H9 (cell line): ENCODE measurements around the gene PFKP. TPM values are rescaled to one million over a fixed set of nuclear protein-coding genes. Genes with fewer than 3 reads are reported as not detected.

Experiments used
- DNase-seq: peaks from one replicate; pipeline ENCODE4 v3.0.0-alpha.2; 2017
- H2AFZ ChIP-seq: one replicate; pipeline ENCODE4 v1.6.1; 2013; ENCODE audit warnings: mild to moderate bottlenecking, low read length, control low read depth, moderate library complexity
- H2AK5ac ChIP-seq: 2 replicates; pipeline ENCODE4 v1.6.1; 2013; ENCODE audit warnings: low read length, control low read depth, mixed read lengths; ENCODE audit not compliant: insufficient read length
- H2BK120ac ChIP-seq: one replicate; pipeline ENCODE4 v1.6.1; 2013; ENCODE audit warnings: low read depth, mild to moderate bottlenecking, low read length, control low read depth, inconsistent platforms; ENCODE audit not compliant: poor library complexity, severe bottlenecking
- H2BK12ac ChIP-seq: 2 replicates; pipeline ENCODE4 v1.6.1; 2013; ENCODE audit warnings: low read length, control low read depth, mixed read lengths, low read depth; ENCODE audit not compliant: insufficient read length
- H2BK15ac ChIP-seq: 2 replicates; pipeline ENCODE4 v1.6.1; 2013; ENCODE audit warnings: low read depth, low read length, control low read depth
- H2BK20ac ChIP-seq: one replicate; pipeline ENCODE4 v1.6.1; 2013; ENCODE audit warnings: low read depth, mild to moderate bottlenecking, low read length, control low read depth, inconsistent platforms; ENCODE audit not compliant: poor library complexity, severe bottlenecking
- H2BK5ac ChIP-seq: 2 replicates; pipeline ENCODE4 v1.6.1; 2013; ENCODE audit warnings: low read length, control low read depth, mixed read lengths; ENCODE audit not compliant: insufficient read length
- H3K14ac ChIP-seq: 2 replicates; pipeline ENCODE4 v1.6.1; 2013; ENCODE audit warnings: low read length, control low read depth; ENCODE audit not compliant: insufficient read depth
- H3K18ac ChIP-seq: 2 replicates; pipeline ENCODE4 v1.6.1; 2013; ENCODE audit warnings: low read depth, mild to moderate bottlenecking, mixed read lengths, low read length, control low read depth; ENCODE audit not compliant: insufficient read length
- H3K23ac ChIP-seq: 2 replicates; pipeline ENCODE4 v1.6.1; 2013; ENCODE audit warnings: low read length, control low read depth, mixed read lengths, low read depth; ENCODE audit not compliant: insufficient read length
- H3K23me2 ChIP-seq: 2 replicates; pipeline ENCODE4 v1.6.1; 2013; ENCODE audit warnings: low read depth, mild to moderate bottlenecking, mixed read lengths, low read length, control low read depth; ENCODE audit not compliant: insufficient read length, poor library complexity, severe bottlenecking
- H3K27ac ChIP-seq: 2 replicates; pipeline ENCODE4 v1.5.1; 2013; ENCODE audit warnings: low read length, control low read depth, mixed read lengths, low read depth; ENCODE audit not compliant: insufficient read length
- H3K27me3 ChIP-seq: 2 replicates; pipeline ENCODE4 v1.6.1; 2013; ENCODE audit warnings: low read length, control low read depth, inconsistent platforms; ENCODE audit not compliant: insufficient read depth
- H3K4ac ChIP-seq: 2 replicates; pipeline ENCODE4 v1.6.1; 2013; ENCODE audit warnings: low read depth, mild to moderate bottlenecking, control low read depth, inconsistent platforms, low read length, moderate library complexity
- H3K4me1 ChIP-seq: 2 replicates; pipeline ENCODE4 v1.6.1; 2013; ENCODE audit warnings: low read length, control low read depth, inconsistent platforms; ENCODE audit not compliant: insufficient read depth
- H3K4me2 ChIP-seq: 2 replicates; pipeline ENCODE4 v1.6.1; 2013; ENCODE audit warnings: low read length, control low read depth, mixed read lengths; ENCODE audit not compliant: insufficient read length, insufficient read depth
- H3K56ac ChIP-seq: 2 replicates; pipeline ENCODE4 v1.6.1; 2013; ENCODE audit warnings: low read depth, mild to moderate bottlenecking, mixed read lengths, low read length, control low read depth; ENCODE audit not compliant: insufficient read length
- H3K79me1 ChIP-seq: 2 replicates; pipeline ENCODE4 v1.6.1; 2013; ENCODE audit warnings: low read depth, mild to moderate bottlenecking, moderate library complexity, low read length, control low read depth, inconsistent platforms; ENCODE audit not compliant: insufficient read depth, poor library complexity, severe bottlenecking
- H3K79me2 ChIP-seq: 2 replicates; pipeline ENCODE4 v1.6.1; 2013; ENCODE audit warnings: low read length, control low read depth, inconsistent platforms; ENCODE audit not compliant: insufficient read depth
- H3K9ac ChIP-seq: 2 replicates; pipeline ENCODE4 v1.6.1; 2013; ENCODE audit warnings: low read length, control low read depth, mixed read lengths; ENCODE audit not compliant: insufficient read length; ENCODE audit errors: extremely low read depth
- H3K9me3 ChIP-seq: one replicate; pipeline ENCODE4 v1.6.1; 2013; ENCODE audit warnings: low read depth, low read length, inconsistent platforms; ENCODE audit not compliant: control insufficient read depth
- H3T11ph ChIP-seq: one replicate; pipeline ENCODE4 v1.6.1; 2013; ENCODE audit warnings: mild to moderate bottlenecking, low read length, control low read depth, inconsistent platforms
- H4K20me1 ChIP-seq: one replicate; pipeline ENCODE4 v1.6.1; 2013; ENCODE audit not compliant: control insufficient read depth, insufficient read length, insufficient read depth
- H4K5ac ChIP-seq: 2 replicates; pipeline ENCODE4 v1.6.1; 2013; ENCODE audit warnings: low read depth, mild to moderate bottlenecking, mixed read lengths, low read length, control low read depth; ENCODE audit not compliant: insufficient read length
- H4K8ac ChIP-seq: replicated peaks from 2 replicates; pipeline ENCODE4 v1.6.1; 2013; ENCODE audit warnings: low read length, control low read depth, mixed read lengths, low read depth; ENCODE audit not compliant: insufficient read length
- H4K91ac ChIP-seq: 2 replicates; pipeline ENCODE4 v1.6.1; 2013; ENCODE audit warnings: low read depth, mild to moderate bottlenecking, moderate library complexity, mixed read lengths, low read length, control low read depth; ENCODE audit not compliant: insufficient read length
- H3K27ac Mint-ChIP-seq, 3 experiments: 2 replicates in 2 of 3; 3 replicates in 1 of 3; pipeline ENCODE4 v1.8.0; 2020 to 2021; ENCODE audit warnings: mixed read lengths in 3 of 3, mild to moderate bottlenecking in 1 of 3, moderate library complexity in 1 of 3
- H3K27me3 Mint-ChIP-seq: 2 replicates; pipeline ENCODE4 v1.8.0; 2021; ENCODE audit warnings: low read depth, mild to moderate bottlenecking, moderate library complexity, mixed read lengths
- H3K36me3 Mint-ChIP-seq, 3 experiments: 2 replicates in 2 of 3; 3 replicates in 1 of 3; pipeline ENCODE4 v1.8.0; 2020 to 2021; ENCODE audit warnings: low read depth in 3 of 3, mixed read lengths in 3 of 3; ENCODE audit not compliant: insufficient read depth in 1 of 3
- H3K4me1 Mint-ChIP-seq, 2 experiments: 2 replicates each; pipeline ENCODE4 v1.8.0; 2020; ENCODE audit warnings: mixed read lengths in 2 of 2
- H3K4me3 Mint-ChIP-seq, 2 experiments: 2 replicates in 1 of 2; 3 replicates in 1 of 2; pipeline ENCODE4 v1.8.0; 2020 to 2021; ENCODE audit warnings: mild to moderate bottlenecking in 2 of 2, mixed read lengths in 2 of 2, moderate library complexity in 1 of 2
- H3K9me3 Mint-ChIP-seq, 2 experiments: 2 replicates in 1 of 2; 3 replicates in 1 of 2; pipeline ENCODE4 v1.8.0; 2020; ENCODE audit warnings: mild to moderate bottlenecking in 2 of 2, mixed read lengths in 2 of 2, moderate library complexity in 1 of 2
- CTCF ChIP-seq: fragments of 200-600 bp; sonication (generic); conservative IDR thresholded peaks from 3 replicates; pipeline ENCODE4 v1.8.0; 2021; ENCODE audit warnings: antibody characterized with exemption, mild to moderate bottlenecking
- WGBS: extraction: QIAGEN DNeasy Blood & Tissue Kit; methylation state at CpG from one replicate; pipeline ENCODE4 v1.1.7; 2013; ENCODE audit warnings: missing lambda C conversion rate, low lambda C conversion rate, mixed read lengths; ENCODE audit not compliant: insufficient read length; ENCODE audit errors: extremely low coverage; 5-methylcytosine and 5-hydroxymethylcytosine counted together
- total RNA-seq: library from RNA; stranded (reverse); gene quantifications from 2 replicates; pipeline ENCODE4 v1.2.1, GENCODE V29; 2021

The PFKP gene
- total RNA-seq, 1 experiment from 2014 or later = 145 TPM

DNA sequence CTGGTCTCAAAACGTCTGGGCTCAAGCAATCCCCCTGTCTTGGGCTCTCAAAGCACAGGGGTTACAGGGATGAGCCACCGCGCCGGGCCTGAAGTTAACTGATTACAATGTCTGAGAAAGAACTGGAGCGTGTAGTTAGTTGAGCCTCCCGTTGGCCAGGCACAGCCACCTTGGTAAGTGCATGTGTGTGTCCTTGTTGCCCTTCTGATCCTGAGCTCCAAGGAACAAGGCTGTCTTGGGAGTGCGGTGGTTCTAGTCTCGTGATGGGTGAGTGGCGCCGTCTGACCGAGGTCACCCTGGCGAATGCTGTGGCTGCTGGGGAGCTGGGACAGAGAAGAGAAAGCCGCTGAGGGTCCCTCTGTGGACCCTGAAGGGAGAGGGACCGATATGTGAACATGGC lies 54.7 kb downstream of the PFKP start:
- no peak overlapping the region for H3K9ac ChIP-seq
- H3K27ac ChIP-seq = no peak overlapping the region
- H3K9me3 ChIP-seq = no peaks in the 10 kb centered on the region
- no peaks in the 10 kb centered on the region for H3K9me3 Mint-ChIP-seq
- no peak overlapping the region for H3K56ac ChIP-seq
- no peaks in the 10 kb centered on the region for H3K4me1 ChIP-seq
- no peaks in the 10 kb centered on the region for H3K4me1 Mint-ChIP-seq
- H3K4me2 ChIP-seq = no peak overlapping the region
- no CpG with 5 or more reads among the region's 14 CpGs for WGBS
- H4K20me1 ChIP-seq = no peaks in the 10 kb centered on the region
- no peak overlapping the region for H3K18ac ChIP-seq
- H4K5ac ChIP-seq = no peak overlapping the region
- no peak overlapping the region for H4K8ac ChIP-seq
- no peak overlapping the region for H3K14ac ChIP-seq
- DNase-seq = no peak
- H2AFZ ChIP-seq = no peak overlapping the region
- H3K4me3 Mint-ChIP-seq = no peak overlapping the region
- peaks cover 34 to 81% (median 77%) of the 10 kb centered on the region in 3 experiments; a peak in 6 of 7 replicates for H3K36me3 Mint-ChIP-seq
- no peak overlapping the region for H2BK5ac ChIP-seq
- no peak for TF ChIP-seq CTCF
- no peak overlapping the region for H2AK5ac ChIP-seq
- H3K27me3 ChIP-seq = no peaks in the 10 kb centered on the region
- H3K23ac ChIP-seq = no peak overlapping the region
- H3K27me3 Mint-ChIP-seq = no peaks in the 10 kb centered on the region
- H3T11ph ChIP-seq = no peak overlapping the region
- no peak overlapping the region for H2BK15ac ChIP-seq
- H2BK120ac ChIP-seq = no peak overlapping the region
- no peak overlapping the region for H4K91ac ChIP-seq
- no peak overlapping the region for H2BK20ac ChIP-seq
- H2BK12ac ChIP-seq = no peak overlapping the region
- H3K23me2 ChIP-seq = no peaks in the 10 kb centered on the region
- H3K79me1 ChIP-seq = no peaks in the 10 kb centered on the region
- H3K79me2 ChIP-seq = no peaks in the 10 kb centered on the region
- no peak overlapping the region for H3K27ac Mint-ChIP-seq
- no peak overlapping the region for H3K4ac ChIP-seq
